Colonic mucosa (tissue), 4 donors: ENCODE results near the gene IL6ST. TPM values are rescaled to one million over a fixed set of nuclear protein-coding genes. Genes with fewer than 3 reads are reported as not detected.
A peak's percentile ranks its signal among the peaks of the same experiment; 100 is the strongest.

Experiments
- DNase-seq: peaks from one replicate; pipeline ENCODE4 v3.0.0-alpha.2; 2020
- H3K27ac ChIP-seq: fragments of 200-600 bp; one replicate; pipeline ENCODE4 v1.8.0; 2021
- H3K27me3 ChIP-seq: fragments of 200-600 bp; one replicate; pipeline ENCODE4 v1.8.0; 2021
- H3K36me3 ChIP-seq: fragments of 200-600 bp; one replicate; pipeline ENCODE4 v1.8.0; 2021
- H3K4me1 ChIP-seq: fragments of 200-600 bp; one replicate; pipeline ENCODE4 v1.8.0; 2021; ENCODE audit warnings: mild to moderate bottlenecking
- H3K4me3 ChIP-seq: fragments of 200-600 bp; one replicate; pipeline ENCODE4 v1.8.0; 2021
- H3K9ac ChIP-seq, 2 donors: one replicate each; pipeline ENCODE4 v1.7.0; 2013; ENCODE audit warnings: control low read depth in 2 of 2, low read depth in 2 of 2, low read length in 2 of 2
- H3K9me3 ChIP-seq: fragments of 200-600 bp; one replicate; pipeline ENCODE4 v1.8.0; 2021
- CTCF ChIP-seq: fragments of 200-600 bp; IDR thresholded peaks from one replicate; pipeline ENCODE4 v1.8.0; 2022; ENCODE audit warnings: antibody characterized with exemption, mild to moderate bottlenecking
- intact Hi-C: fragments of 100-400 bp; cut with DNase I; formaldehyde crosslinking; loops from one replicate; pipeline ENCODE4 v1.14.1; 2022
- total RNA-seq, 2 donors: library from RNA; stranded (reverse); fragmentation: NEBNext Ultra II Directional in 1 of 2; extraction: Animal tissue kit (Norgen Biotek cat#: 25700) in 1 of 2; gene quantifications; one replicate each; pipeline ENCODE4 v1.2.1, GENCODE V29; 2021
- donor health status: healthy.
- donor health status: DM: no; HTN: no; CAD: no.
- donor health status: DM: no; HTN: no; CAD: no.

Gene IL6ST
- total RNA-seq, 2 donors from 2014 or later: 69.9 to 118 TPM

GRCh38 chr5:56010431-56010830 is 15.7 kb upstream of the IL6ST start:
- Histone ChIP-seq H3K36me3 (no peaks in the 10 kb centered on the region), H3K4me3 (no peak overlapping the region), H3K9me3 (no peaks in the 10 kb centered on the region), H3K4me1 (no peaks in the 10 kb centered on the region), H3K27me3 (no peaks in the 10 kb centered on the region), H3K9ac (no peak overlapping the region), H3K27ac (no peak overlapping the region)
- intact Hi-C loops: no loop called here
- no peak for TF ChIP-seq CTCF
- no peak for DNase-seq

GRCh38 chr5:56006600-56006999 is 11.8 kb upstream of the IL6ST start:
- no peak overlapping the region for H3K4me3 ChIP-seq
- no peak for TF ChIP-seq CTCF
- intact Hi-C loops: no loop called here

GRCh38 chr5:56006094-56006493 is 11.3 kb upstream of the IL6ST start:
- Histone ChIP-seq H3K9me3 (no peaks in the 10 kb centered on the region), H3K4me1 (no peaks in the 10 kb centered on the region), H3K4me3 (no peak overlapping the region), H3K36me3 (no peaks in the 10 kb centered on the region), H3K27me3 (no peaks in the 10 kb centered on the region), H3K27ac (no peak overlapping the region), H3K9ac (no peak overlapping the region)
- intact Hi-C loops: no loop called here
- no peak for DNase-seq
- no peak for TF ChIP-seq CTCF

More at GRCh38 chr5:56006600-56006999, 11.8 kb upstream of the IL6ST start:
- Histone ChIP-seq H3K36me3 (no peaks in the 10 kb centered on the region), H3K4me1 (no peaks in the 10 kb centered on the region), H3K9ac (no peak overlapping the region), H3K9me3 (no peaks in the 10 kb centered on the region), H3K27me3 (no peaks in the 10 kb centered on the region), H3K27ac (no peak overlapping the region)
- no peak for DNase-seq

GRCh38 chr5:56004874-56005273 is 10.1 kb upstream of the IL6ST start:
- intact Hi-C loops: no loop called here
- H3K27me3 ChIP-seq: no peaks in the 10 kb centered on the region
- H3K9ac ChIP-seq: no peak overlapping the region
- no peak overlapping the region for H3K4me3 ChIP-seq
- TF ChIP-seq CTCF: no peak
- no peaks in the 10 kb centered on the region for H3K9me3 ChIP-seq
- H3K4me1 ChIP-seq: no peaks in the 10 kb centered on the region
- no peak for DNase-seq
- H3K36me3 ChIP-seq: no peaks in the 10 kb centered on the region
- no peak overlapping the region for H3K27ac ChIP-seq

GRCh38 chr5:56003679-56004078 is 8.9 kb upstream of the IL6ST start:
- H3K27ac ChIP-seq: no peak overlapping the region
- intact Hi-C loops: no loop called here
- no peaks in the 10 kb centered on the region for H3K36me3 ChIP-seq
- no peaks in the 10 kb centered on the region for H3K9me3 ChIP-seq
- H3K4me1 ChIP-seq: no peaks in the 10 kb centered on the region
- H3K27me3 ChIP-seq: no peaks in the 10 kb centered on the region
- no peak for DNase-seq
- no peak for TF ChIP-seq CTCF
- no peak overlapping the region for H3K4me3 ChIP-seq
- H3K9ac ChIP-seq: no peak overlapping the region

GRCh38 chr5:56003179-56003578 is 8.4 kb upstream of the IL6ST start:
- TF ChIP-seq CTCF: no peak
- Histone ChIP-seq H3K36me3 (no peaks in the 10 kb centered on the region), H3K9me3 (no peaks in the 10 kb centered on the region), H3K27me3 (no peaks in the 10 kb centered on the region), H3K4me1 (no peaks in the 10 kb centered on the region), H3K9ac (no peak overlapping the region), H3K27ac (peak overlapping the region; percentile 61), H3K4me3 (no peak overlapping the region)
- DNase-seq: peak; percentile 80
- intact Hi-C loops: no loop called here
